B cell (primary cell): ENCODE measurements around the gene UBTD1. TPM values are rescaled to one million over a fixed set of nuclear protein-coding genes. Genes with fewer than 3 reads are reported as not detected.

Experiments
- ATAC-seq: fragments of 200-7000 bp; cut with Tn5 transposase; one replicate; pipeline ENCODE4 v1.10.0; 2021; ENCODE audit warnings: low read depth, mild to moderate bottlenecking, moderate number of reproducible peaks, moderate library complexity
- CTCF ChIA-PET: fragments of 350-600 bp; sonication (Branson Sonifier 250); formaldehyde crosslinking; loops from one replicate; lab custom pipeline; 2021; ENCODE audit warnings: antibody characterized with exemption, inconsistent platforms; lab: Charles Lee
- POLR2A ChIA-PET: fragments of 350-600 bp; sonication (Branson Sonifier 250); formaldehyde crosslinking; loops from one replicate; lab custom pipeline; 2021; ENCODE audit warnings: antibody characterized with exemption; lab: Charles Lee
- DNase-seq: peaks from one replicate; pipeline ENCODE4 v3.0.0; 2013
- H2AFZ ChIP-seq: 2 replicates; pipeline ENCODE4 v1.6.1; 2012; ENCODE audit warnings: mild to moderate bottlenecking, low read depth, low read length; ENCODE audit not compliant: insufficient read depth, poor library complexity, severe bottlenecking
- H3K27ac ChIP-seq, 2 donors: 1 replicate in 1 of 2; 2 replicates in 1 of 2; pipeline ENCODE4 v1.5.1; 2012 to 2013; ENCODE audit warnings: low read length in 2 of 2, mild to moderate bottlenecking in 2 of 2, moderate library complexity in 1 of 2
- H3K27me3 ChIP-seq, 4 experiments: fragments of 200-600 bp in 1 of 4; sonication (generic) in 1 of 4; replicated peaks in 1 of 4; 1 replicate in 2 of 4; 2 replicates in 2 of 4; pipeline versions ENCODE4 v1.6.1 to v1.7.0; 2013 to 2016; ENCODE audit warnings: low read length in 3 of 4, mild to moderate bottlenecking in 2 of 4, mixed read lengths in 1 of 4, moderate library complexity in 1 of 4; ENCODE audit not compliant: insufficient read depth in 4 of 4, control insufficient read depth in 3 of 4; ENCODE audit errors: control extremely low read depth in 1 of 4
- H3K36me3 ChIP-seq, 2 experiments: replicated peaks in 1 of 2; 1 replicate in 1 of 2; 2 replicates in 1 of 2; pipeline versions ENCODE4 v1.6.1 to v1.7.1; 2013; ENCODE audit warnings: low read length in 1 of 2; ENCODE audit not compliant: insufficient read depth in 2 of 2, control insufficient read depth in 1 of 2; ENCODE audit errors: control extremely low read depth in 1 of 2, extremely low read depth in 1 of 2
- H3K4me1 ChIP-seq, 2 donors: fragments of 200-600 bp in 1 of 2; sonication (generic) in 1 of 2; 1 replicate in 1 of 2; 2 replicates in 1 of 2; pipeline versions ENCODE4 v1.5.1 to v1.6.1; 2013 to 2017; ENCODE audit warnings: low read length in 2 of 2; ENCODE audit not compliant: control insufficient read depth in 2 of 2, insufficient read depth in 2 of 2
- H3K4me2 ChIP-seq: replicated peaks from 2 replicates; pipeline ENCODE3; 2012; ENCODE audit warnings: mild to moderate bottlenecking, low read depth, low read length; ENCODE audit not compliant: poor library complexity, severe bottlenecking
- H3K4me3 ChIP-seq, 5 experiments: fragments of 200-600 bp in 1 of 5; sonication (generic) in 1 of 5; 1 replicate in 3 of 5; 2 replicates in 2 of 5; pipeline versions ENCODE4 v1.5.1 to v1.7.0; 2011 to 2016; ENCODE audit warnings: low read length in 4 of 5, mild to moderate bottlenecking in 4 of 5, low read depth in 2 of 5, control low read depth in 1 of 5, moderate library complexity in 1 of 5; ENCODE audit not compliant: insufficient read depth in 1 of 5; ENCODE audit errors: control extremely low read depth in 1 of 5, extremely low read depth in 1 of 5
- H3K79me2 ChIP-seq: fragments of 200-600 bp; sonication (generic); one replicate; pipeline ENCODE4 v1.6.0; 2016; ENCODE audit warnings: low read length; ENCODE audit not compliant: control insufficient read depth, insufficient read depth
- H3K9ac ChIP-seq: fragments of 200-600 bp; sonication (generic); 2 replicates; pipeline ENCODE4 v1.6.1; 2017; ENCODE audit warnings: mild to moderate bottlenecking, low read length, moderate library complexity
- H3K9me3 ChIP-seq, 3 donors: one replicate each; pipeline versions ENCODE4 v1.6.1 to v1.7.1; 2013; ENCODE audit warnings: low read length in 2 of 3; ENCODE audit not compliant: control insufficient read depth in 2 of 3, insufficient read depth in 1 of 3; ENCODE audit errors: control extremely low read depth in 1 of 3
- H4K20me1 ChIP-seq: 2 replicates; pipeline ENCODE4 v1.6.0; 2012; ENCODE audit warnings: mild to moderate bottlenecking, low read length; ENCODE audit not compliant: insufficient read depth, control insufficient read depth, poor library complexity, severe bottlenecking
- H3K27ac Mint-ChIP-seq: one replicate; pipeline ENCODE4 v1.8.0; 2021; ENCODE audit warnings: mixed read lengths
- H3K27me3 Mint-ChIP-seq: one replicate; pipeline ENCODE4 v1.8.0; 2021; ENCODE audit warnings: mixed read lengths
- H3K4me1 Mint-ChIP-seq: one replicate; pipeline ENCODE4 v1.8.0; 2021; ENCODE audit warnings: mixed read lengths
- H3K4me3 Mint-ChIP-seq: one replicate; pipeline ENCODE4 v1.8.0; 2021; ENCODE audit warnings: mixed read lengths
- H3K9me3 Mint-ChIP-seq: one replicate; pipeline ENCODE4 v1.8.0; 2022; ENCODE audit warnings: mixed read lengths; ENCODE audit not compliant: insufficient read depth
- CTCF ChIP-seq: fragments of 200-600 bp; IDR thresholded peaks from one replicate; pipeline ENCODE4 v1.8.0; 2022; ENCODE audit warnings: antibody characterized with exemption, mild to moderate bottlenecking
- EZH2 ChIP-seq: IDR thresholded peaks from 2 replicates; pipeline ENCODE4 v1.6.1; 2012; ENCODE audit warnings: borderline replicate concordance, low read depth, mild to moderate bottlenecking, moderate library complexity, low read length; ENCODE audit not compliant: insufficient read depth, poor library complexity, severe bottlenecking
- WGBS: methylation state at CpG from one replicate; pipeline ENCODE4 v1.1.5; 2013; ENCODE audit warnings: missing lambda C conversion rate; ENCODE audit not compliant: insufficient coverage; 5-methylcytosine and 5-hydroxymethylcytosine counted together
- intact Hi-C: fragments of 100-400 bp; cut with micrococcal nuclease; formaldehyde crosslinking; loops from one replicate; pipeline ENCODE4 v1.10.0; 2022
- polyA plus RNA-seq: library from polyadenylated mRNA; depleted of rRNA; stranded (reverse); fragments of >200 nt; gene quantifications from 2 replicates; pipeline ENCODE4 v1.2.3, GENCODE V29; 2012
- total RNA-seq, 2 donors: library from RNA; stranded (reverse); fragments of 120-200 nt in 1 of 2; gene quantifications; 1 replicate in 1 of 2; 2 replicates in 1 of 2; pipeline versions ENCODE4 v1.2.3 to v1.2.4, GENCODE V29; 2013 to 2022

Gene UBTD1
- total and polyA plus RNA-seq, 2 donors (not counting 1 experiment from before 2014, with no cell fraction given) = 1.3 to 1.8 TPM

GRCh38 chr10:97515271-97515978 is 16.7 kb downstream of the UBTD1 start:
- H3K4me2 ChIP-seq = no peak overlapping the region
- H3K9me3 ChIP-seq = no peaks in the 10 kb centered on the region
- H3K36me3 ChIP-seq = no peaks in the 10 kb centered on the region
- no peaks in the 10 kb centered on the region for H3K4me1 ChIP-seq
- no peaks in the 10 kb centered on the region for H3K79me2 ChIP-seq
- no peak for ATAC-seq
- TF ChIP-seq EZH2 (no peak), CTCF (no peak)
- ChIA-PET CTCF (no interaction called here), POLR2A (no interaction called here)
- no peaks in the 10 kb centered on the region for H4K20me1 ChIP-seq
- no peak overlapping the region for H3K9ac ChIP-seq
- H3K4me3 Mint-ChIP-seq = no peak overlapping the region
- peaks cover 27% of the 10 kb centered on the region for H3K27me3 Mint-ChIP-seq
- no peak overlapping the region for H2AFZ ChIP-seq
- intact Hi-C loops = no loop called here
- H3K27ac Mint-ChIP-seq = no peak overlapping the region
- no peak overlapping the region for H3K27ac ChIP-seq
- no peak for DNase-seq
- H3K27me3 ChIP-seq = peaks cover 0 to 16% (median 0%) of the 10 kb centered on the region in 4 experiments
- no peaks in the 10 kb centered on the region for H3K9me3 Mint-ChIP-seq
- 86% methylated on average over 8 of the region's 10 CpGs for WGBS
- no peaks in the 10 kb centered on the region for H3K4me1 Mint-ChIP-seq
- no peak overlapping the region for H3K4me3 ChIP-seq

GRCh38 chr10:97517096-97517750 is 18.5 kb downstream of the UBTD1 start:
- no peak for ATAC-seq
- Mint-ChIP-seq H3K27ac (no peak overlapping the region), H3K4me3 (no peak overlapping the region), H3K27me3 (peaks cover 27% of the 10 kb centered on the region), H3K4me1 (no peaks in the 10 kb centered on the region), H3K9me3 (no peaks in the 10 kb centered on the region)
- Histone ChIP-seq H3K27me3 (peaks cover 0 to 21% (median 0%) of the 10 kb centered on the region in 4 experiments), H3K36me3 (no peaks in the 10 kb centered on the region), H3K4me3 (no peak overlapping the region), H2AFZ (no peak overlapping the region), H3K9ac (no peak overlapping the region), H3K4me2 (no peak overlapping the region), H3K9me3 (no peaks in the 10 kb centered on the region), H3K79me2 (no peaks in the 10 kb centered on the region), H4K20me1 (no peaks in the 10 kb centered on the region), H3K27ac (no peak overlapping the region), H3K4me1 (no peaks in the 10 kb centered on the region)
- intact Hi-C loops = no loop called here
- no peak for TF ChIP-seq CTCF
- TF ChIP-seq EZH2 = no peak
- 81% methylated on average over 13 of the region's 15 CpGs for WGBS
- ChIA-PET POLR2A (no interaction called here), CTCF (no interaction called here)
- no peak for DNase-seq
